GM19193 (cell line): Measurements from ENCODE around the gene KCNIP4.

Experiments
- POLR2A ChIP-seq: IDR thresholded peaks from 4 replicates; pipeline ENCODE4 v1.6.1; 2011; ENCODE audit not compliant: insufficient read depth, insufficient read length; ENCODE audit errors: extremely low read depth

KCNIP4 gene

DNA sequence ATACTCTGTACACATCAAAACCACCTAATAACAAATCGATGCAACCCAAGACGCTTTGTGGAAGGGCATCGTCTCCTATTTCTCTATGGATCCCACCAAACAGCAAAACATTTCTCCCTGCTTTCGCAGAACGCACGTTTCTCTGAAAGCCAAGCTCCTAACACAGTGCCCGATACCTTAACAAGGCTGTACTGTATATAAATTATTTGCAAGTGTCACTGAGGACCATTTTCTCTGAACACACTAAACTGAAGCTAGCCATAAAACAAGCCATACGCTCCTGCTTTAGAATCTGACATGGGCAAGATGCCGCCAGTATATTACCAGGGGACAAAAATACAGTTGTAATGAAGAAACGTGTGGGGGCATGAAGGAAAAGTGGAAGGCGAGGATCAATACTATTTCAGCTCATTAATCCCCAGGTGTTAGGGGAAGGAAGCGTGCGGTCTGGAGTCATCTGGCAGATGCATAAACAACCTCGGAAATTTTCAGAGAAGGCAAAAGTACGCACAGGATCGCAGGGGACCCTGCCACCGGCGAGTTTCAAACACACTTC lies 703 bp downstream of the KCNIP4 start:
- TF ChIP-seq POLR2A, result no peak

DNA sequence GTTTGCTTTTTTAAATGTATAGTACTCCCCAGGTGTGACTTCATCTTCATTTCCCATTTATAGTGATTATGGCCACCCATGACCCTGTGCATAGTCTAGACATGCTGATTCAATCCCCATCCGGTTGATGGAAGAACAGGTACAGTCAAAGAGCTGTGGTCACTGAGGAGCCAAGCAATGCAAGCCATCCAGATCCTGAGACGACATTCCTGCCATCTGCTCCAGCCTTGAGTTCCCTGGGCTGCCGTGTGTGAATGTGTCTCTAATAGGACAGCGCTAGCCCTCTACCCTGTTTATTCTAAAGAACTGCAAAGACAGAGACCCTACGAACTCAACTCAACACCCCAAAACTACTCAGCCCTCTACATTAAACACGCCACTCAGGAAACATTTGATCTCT lies 1.7 kb downstream of the KCNIP4 start:
- TF ChIP-seq POLR2A, result no peak

DNA sequence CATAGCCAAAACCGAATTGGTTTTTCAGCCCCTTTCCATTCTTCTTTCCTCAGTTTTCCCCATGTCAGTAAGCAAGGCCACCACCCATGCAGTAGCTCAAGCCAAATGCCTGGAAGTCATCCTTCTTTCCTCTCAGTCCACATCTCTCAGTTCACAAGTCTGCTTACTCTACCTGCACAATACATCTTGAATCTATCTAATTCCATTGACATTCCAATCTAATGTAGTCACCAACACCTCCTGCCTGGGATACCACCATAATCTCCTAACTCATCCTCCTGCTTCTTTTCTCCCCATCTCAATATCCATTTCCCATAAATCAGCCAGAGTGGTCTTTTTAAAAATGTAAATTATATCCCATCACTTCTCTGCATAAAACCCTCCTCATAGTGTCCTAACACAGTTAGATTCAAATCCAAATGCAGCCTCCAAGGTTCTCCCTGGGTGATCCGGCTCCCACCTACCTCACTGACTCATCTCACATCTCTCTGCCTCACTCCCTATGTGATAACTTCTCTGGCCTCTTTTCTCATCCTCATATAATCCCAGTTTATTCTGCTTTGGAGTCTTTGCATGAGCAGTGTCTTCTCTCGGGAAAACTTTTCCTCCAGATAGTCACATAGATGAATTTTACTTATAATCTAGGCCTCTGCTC lies 26.9 kb downstream of the KCNIP4 start:
- TF ChIP-seq POLR2A, result no peak

DNA sequence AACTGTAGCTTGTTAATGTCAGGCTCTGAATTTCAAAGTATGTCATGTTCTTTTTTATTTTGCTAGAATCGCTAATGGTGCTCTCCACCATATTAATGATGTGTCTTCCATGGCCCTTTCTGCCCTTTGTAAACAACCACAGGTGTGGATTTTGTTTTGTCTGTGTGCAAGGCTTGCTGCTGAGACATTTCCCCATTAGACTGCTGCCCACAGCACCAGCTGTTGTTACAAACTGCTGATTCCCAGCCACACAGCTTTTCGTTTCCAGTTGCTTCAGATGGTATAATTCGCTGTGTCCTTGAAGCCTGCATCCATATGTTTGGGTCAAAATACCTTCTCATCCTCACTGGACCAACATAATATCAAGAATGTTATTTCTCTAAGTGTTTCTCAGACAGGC lies 32.8 kb downstream of the KCNIP4 start:
- TF ChIP-seq POLR2A, result no peak

DNA sequence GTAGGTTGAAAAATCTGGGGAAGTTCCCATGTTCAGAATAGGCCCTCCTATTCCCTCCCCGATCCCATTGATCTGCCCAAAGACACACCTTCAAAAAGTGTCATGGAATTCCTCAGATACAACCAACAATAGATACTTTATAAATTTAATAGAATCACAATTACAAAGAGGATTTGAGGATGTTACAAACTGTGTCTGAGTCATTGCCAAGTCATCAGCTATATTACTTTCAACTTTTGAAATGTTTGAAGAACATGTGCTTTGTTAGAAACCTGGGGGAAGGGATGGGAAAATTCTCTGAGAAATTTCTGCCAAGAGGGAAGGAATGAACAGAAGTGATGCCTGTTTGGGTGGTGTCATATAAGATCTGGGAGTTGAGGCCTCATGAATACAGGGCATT lies 46.7 kb downstream of the KCNIP4 start:
- TF ChIP-seq POLR2A, result no peak

DNA sequence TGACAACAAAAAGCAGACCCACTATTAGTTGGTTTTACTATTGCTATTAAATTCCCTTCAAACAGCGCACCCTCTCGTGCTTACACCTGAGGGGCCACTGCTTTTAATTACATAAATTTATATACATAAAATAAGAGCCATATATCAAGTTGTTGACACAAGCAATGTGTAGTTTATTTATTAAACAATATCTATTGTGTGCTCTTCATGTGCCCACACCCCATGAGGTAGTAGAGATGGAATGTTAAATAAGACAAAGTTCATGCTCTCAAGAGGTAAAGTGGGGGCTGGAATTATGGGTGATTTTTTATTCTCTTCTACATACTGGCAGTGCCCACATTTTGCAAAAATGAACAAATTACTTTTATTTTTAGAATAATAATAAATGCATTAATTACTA lies 47.3 kb downstream of the KCNIP4 start:
- no peak for TF ChIP-seq POLR2A

DNA sequence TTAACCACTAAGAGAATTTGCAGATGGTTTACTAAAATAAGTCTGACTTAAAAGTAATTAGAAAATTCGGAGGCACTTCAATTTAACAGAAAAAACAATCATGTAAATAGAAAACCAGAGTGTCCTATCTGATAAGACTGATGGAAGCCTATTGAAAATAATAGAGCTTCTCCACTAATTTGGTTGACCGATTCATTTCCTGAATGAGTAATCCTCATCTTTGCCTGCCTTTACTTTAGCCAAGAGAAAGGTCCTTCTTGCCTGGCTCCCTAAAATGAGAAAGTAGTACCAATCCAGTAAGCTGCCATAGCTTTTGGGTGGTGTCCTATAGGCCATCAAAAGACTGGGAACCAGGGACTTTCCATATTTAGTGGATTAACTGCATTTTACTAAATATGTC lies 48.4 kb downstream of the KCNIP4 start:
- no peak for TF ChIP-seq POLR2A

DNA sequence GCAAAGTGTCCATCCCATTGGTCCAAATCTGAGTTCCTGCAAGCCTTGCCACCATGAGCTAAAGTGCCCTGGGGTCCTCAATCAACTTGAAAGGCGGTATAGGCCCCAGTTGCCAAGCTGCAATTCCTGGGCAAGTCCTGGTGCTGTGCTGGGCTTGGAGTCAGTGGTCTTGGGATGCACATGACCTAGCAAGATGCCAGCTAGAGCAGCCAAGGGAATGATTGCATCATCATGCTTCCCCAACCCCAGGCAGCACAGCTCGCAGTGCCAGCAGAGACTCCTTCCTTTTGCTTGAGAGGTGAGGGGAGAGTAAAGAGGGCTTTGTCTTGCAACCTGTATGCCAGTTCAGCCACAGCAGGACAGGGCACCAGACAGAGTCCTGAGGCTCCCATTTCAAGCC lies 50.5 kb downstream of the KCNIP4 start:
- TF ChIP-seq POLR2A, result no peak

DNA sequence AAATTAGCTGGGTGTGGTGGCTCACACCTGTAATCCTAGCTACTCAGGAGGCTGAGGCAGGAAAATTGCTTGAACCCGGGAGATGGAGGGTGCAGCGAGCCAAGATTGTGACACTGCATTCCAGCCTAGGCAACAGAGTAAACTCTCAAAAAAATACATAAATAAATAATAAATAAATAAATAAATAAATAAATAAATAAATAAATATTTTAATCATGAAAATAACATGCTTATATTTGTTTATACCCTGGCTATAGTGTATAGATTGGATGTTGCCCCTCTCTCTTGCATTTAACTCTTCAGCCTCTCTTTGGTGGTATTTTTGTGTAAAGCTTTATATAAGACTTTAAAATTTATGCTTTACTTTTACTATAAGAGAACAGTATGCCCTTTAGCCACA lies 51.8 kb downstream of the KCNIP4 start:
- no peak for TF ChIP-seq POLR2A

DNA sequence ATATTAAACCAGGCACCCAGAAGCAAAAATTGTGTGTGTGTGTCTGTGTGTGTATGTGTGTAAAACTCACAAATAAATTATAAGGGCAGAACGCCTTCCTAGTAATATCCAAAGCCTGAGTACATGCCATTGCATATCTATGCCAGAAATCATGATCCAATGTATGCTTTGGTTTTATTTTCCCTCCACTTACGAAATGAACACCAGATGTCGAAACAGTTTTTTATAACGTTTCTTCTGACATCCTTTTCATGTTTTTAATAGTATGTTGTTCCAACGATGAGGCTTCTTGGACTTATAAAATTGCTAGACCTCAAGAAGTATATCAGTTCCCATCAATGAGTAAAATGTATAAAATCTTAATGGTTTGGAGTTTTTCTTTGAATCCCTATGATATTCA lies 55.4 kb downstream of the KCNIP4 start:
- TF ChIP-seq POLR2A, result no peak

DNA sequence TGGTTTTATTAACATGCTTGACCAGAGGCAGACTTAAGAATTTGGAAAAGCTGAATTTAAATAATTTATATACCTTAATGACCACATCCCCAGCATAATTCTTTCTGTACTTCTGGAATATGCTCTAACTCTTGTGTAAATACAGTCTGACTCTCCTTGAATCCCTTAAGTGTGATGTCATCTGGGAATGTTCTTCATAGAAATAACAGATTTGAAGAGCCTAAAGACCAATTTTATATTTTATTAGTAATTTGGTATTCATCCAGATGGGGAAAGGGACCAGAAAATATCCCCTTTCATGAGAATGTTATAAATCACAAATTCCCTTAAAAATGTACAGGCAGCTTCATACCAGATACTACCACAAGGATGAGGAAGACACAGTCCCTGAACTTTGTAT lies 58.3 kb downstream of the KCNIP4 start:
- no peak for TF ChIP-seq POLR2A

DNA sequence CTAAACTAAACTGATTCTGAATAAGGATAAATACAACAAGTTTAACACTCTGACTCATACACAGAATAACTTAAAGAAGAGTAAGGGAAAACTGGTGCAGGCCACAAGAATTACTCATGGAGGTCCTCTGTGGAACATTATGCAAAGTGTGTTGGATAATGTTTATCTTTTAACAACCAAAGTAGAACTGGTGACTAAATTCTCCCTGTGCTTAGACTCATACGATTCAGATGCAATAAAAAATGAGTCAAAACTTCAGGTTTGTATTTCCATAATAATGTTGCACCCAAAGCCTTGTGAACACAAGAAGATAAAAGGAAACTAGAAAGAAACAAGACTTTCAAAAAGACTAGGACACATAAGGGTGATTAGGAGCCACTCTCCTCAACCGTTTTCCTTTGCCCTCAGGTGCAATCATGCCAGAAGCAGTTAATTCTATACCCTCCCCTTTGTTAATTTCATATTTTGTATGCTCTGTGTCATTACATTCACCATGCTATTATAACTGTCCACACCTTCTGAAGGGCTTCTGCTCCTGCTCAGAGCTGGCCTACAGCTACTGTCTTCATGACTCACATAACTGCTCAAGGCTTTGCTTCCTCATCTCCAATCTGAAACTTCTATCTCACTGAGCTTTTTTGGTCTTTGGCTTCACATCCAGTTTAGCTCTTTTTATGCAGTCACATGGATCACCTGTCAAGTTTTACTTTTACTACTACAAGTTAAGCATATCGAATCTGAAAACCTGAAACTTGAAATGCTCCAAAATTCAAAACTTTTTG lies 60.2 kb downstream of the KCNIP4 start:
- no peak for TF ChIP-seq POLR2A

DNA sequence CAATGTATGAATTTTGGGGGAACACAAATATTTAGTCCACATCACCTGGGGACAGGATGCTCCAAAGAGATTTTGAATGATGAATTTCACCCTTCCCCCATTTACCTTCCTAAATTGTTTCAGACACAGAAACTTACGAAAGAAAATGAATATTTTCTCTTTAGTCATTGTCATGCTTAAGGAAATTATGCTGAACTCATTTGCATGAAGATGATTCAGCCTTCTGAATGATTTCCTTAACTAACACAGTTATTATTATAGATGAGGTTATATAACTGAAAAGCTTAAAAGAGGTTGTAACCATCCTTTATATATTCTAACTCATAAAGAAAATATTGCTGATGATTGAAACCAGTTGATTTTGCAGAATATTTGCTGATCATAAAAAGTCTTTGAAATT lies 61.1 kb downstream of the KCNIP4 start:
- no peak for TF ChIP-seq POLR2A

DNA sequence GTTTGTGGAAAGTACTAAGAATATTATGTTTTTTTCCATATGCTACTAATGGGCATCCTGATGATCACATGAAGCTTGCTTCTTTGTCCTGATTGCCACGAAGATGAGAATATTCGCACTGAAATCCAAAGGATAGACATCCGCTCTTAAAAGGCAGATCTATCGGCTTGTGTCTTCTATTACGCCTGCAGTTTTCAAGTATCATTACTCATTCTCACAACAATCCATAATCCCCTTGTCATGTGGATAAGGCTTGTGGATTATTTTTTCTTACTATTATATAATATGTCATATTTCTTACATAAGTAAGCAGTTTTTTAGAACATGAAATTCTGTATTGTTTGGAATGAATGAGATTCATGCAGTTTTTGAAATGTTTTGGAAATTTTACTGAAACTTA lies 62.8 kb downstream of the KCNIP4 start:
- TF ChIP-seq POLR2A, result no peak

DNA sequence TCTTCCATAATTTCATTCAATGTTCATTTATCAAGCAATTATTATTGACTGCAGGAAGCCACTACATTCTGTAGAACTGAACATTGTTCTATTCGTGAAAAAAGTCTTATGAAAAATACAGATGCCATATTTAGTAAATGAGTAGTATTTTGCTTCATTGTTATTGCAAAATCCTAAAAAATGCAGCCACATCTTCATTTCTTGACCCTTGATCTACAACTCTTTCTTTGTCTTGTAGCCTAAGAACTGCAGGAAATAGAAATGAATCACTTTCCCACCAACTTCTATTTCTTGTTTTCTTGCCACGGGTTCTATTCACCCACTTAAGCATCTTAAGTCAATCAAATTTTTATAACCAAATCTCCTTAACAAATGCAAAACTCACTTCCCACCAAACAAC lies 63.3 kb downstream of the KCNIP4 start:
- no peak for TF ChIP-seq POLR2A

DNA sequence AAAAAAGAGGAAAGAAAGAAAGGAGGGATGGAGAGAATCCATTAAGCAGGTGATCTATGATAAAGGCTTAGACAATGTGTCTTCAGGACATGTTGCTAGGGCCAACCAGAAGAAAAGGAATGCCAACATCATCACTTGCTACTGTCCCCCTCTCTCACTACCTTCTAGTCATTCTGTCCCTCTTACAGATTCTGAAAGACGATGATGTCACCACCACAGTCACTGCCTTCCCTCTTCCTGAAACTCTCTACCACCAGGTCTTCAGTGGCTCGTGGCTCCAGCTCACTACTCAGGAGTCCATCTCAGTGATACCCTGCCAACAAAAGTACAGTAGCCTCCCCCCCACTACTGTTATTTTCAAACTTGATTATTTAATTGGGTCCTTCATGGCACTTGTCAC lies 64.0 kb downstream of the KCNIP4 start:
- TF ChIP-seq POLR2A, result no peak

DNA sequence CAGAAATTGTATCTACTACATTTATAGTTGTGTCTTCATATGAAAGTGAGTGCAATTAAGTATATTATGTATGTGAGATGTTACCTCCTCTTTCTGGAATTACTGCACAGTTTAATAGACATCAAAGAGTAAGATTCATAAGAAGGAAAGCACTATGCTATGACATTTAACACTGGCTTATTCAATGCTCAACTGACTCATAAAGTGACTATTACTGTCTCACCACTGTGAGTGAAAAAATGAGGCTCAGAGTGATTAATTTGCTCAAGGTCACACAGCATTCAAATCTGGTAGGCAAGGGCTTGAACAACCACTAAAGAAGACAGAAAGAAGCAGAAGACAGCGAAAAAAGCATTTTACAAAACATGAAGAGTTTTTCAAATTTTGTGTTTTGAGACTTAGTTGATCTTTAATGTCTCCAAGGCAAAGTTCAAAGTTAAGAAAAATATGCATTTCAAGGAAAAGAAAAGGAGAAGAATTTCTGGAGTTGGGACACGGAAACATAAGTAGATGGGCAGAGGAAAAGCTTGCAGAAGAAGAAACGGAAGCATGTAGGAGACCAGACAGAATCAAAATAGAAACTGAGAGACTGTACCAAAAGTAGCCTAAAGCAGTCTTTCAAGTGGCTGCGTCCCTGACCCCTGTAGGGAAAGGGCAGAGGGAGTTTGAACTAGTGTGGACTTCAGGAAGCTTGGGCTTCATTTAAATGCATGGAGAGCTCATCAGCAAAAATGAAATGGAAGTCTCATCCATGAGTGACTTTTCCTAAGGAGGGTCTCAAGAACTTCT lies 66.3 kb downstream of the KCNIP4 start:
- TF ChIP-seq POLR2A, result no peak

DNA sequence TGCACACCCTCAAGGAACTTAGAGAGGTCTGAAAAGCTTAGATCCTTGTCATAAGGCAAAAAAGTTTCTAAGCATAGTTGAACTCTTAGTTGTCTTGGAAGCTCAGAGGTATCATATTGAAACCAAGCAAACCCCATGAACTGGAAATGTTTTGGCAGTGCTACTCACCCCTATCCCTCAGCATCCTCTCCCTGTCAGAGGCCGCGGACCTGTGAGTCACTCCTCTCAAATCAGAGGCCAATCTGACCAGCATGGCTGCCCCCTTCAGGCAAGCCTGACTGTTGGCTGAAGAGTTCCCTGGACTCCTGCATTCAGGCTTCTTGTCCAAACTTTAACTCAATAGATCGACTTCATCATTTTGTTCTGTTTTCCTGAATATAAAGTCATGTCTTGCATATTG lies 69.4 kb downstream of the KCNIP4 start:
- TF ChIP-seq POLR2A, result no peak
